WTC11 (cell line): Measurements from ENCODE around the gene SOX5. TPM values are rescaled to one million over a fixed set of nuclear protein-coding genes. Genes with fewer than 3 reads are reported as not detected.

ENCODE experiments used
- ATAC-seq: fragments of 200-7000 bp; cut with Tn5 transposase; 2 replicates; pipeline ENCODE4 v1.10.0; 2021; ENCODE audit warnings: mild to moderate bottlenecking, moderate library complexity
- CTCF ChIA-PET: fragments of 300-600 bp; sonication (Branson Sonifier 250); formaldehyde crosslinking; loops from one replicate; lab custom pipeline; 2021; ENCODE audit warnings: antibody characterized with exemption; lab: Charles Lee
- POLR2A ChIA-PET: fragments of 350-600 bp; sonication (Branson Sonifier 250); formaldehyde crosslinking; loops from one replicate; lab custom pipeline; 2021; ENCODE audit warnings: antibody characterized with exemption; lab: Charles Lee
- DNase-seq: peaks from one replicate; pipeline ENCODE4 v3.0.0; 2021; ENCODE audit warnings: low spot score
- H3K27ac Mint-ChIP-seq: 2 replicates; pipeline ENCODE4 v1.8.0; 2021; ENCODE audit warnings: mixed read lengths
- H3K27me3 Mint-ChIP-seq: 2 replicates; pipeline ENCODE4 v1.8.0; 2021; ENCODE audit warnings: low read depth, mild to moderate bottlenecking, moderate library complexity, mixed read lengths
- H3K36me3 Mint-ChIP-seq: 2 replicates; pipeline ENCODE4 v1.8.0; 2021; ENCODE audit warnings: mixed read lengths
- H3K4me1 Mint-ChIP-seq: 2 replicates; pipeline ENCODE4 v1.8.0; 2022; ENCODE audit warnings: mixed read lengths
- H3K4me3 Mint-ChIP-seq: 2 replicates; pipeline ENCODE4 v1.8.0; 2021; ENCODE audit warnings: mild to moderate bottlenecking, moderate library complexity, mixed read lengths
- H3K9me3 Mint-ChIP-seq: 2 replicates; pipeline ENCODE4 v1.8.0; 2021; ENCODE audit warnings: mixed read lengths
- ARID4B ChIP-seq: sonication (generic); formaldehyde crosslinking; IDR thresholded peaks from 2 replicates; pipeline ENCODE4 v1.8.0; 2023; ENCODE audit warnings: missing genetic modification reagents, mild to moderate bottlenecking, borderline replicate concordance
- CBFB ChIP-seq: sonication (generic); formaldehyde crosslinking; IDR thresholded peaks from 2 replicates; pipeline ENCODE4 v1.8.1; 2022; ENCODE audit warnings: mild to moderate bottlenecking, low read depth, missing genetic modification reagents
- E2F1 ChIP-seq: sonication (generic); formaldehyde crosslinking; IDR thresholded peaks from 2 replicates; pipeline ENCODE4 v1.8.0; 2022; ENCODE audit warnings: mild to moderate bottlenecking, missing genetic modification reagents
- GTF2I ChIP-seq: fragments of 250-450 bp; sonication (Bioruptor Pico); conservative IDR thresholded peaks from 2 replicates; pipeline ENCODE4 v1.4.0; 2021; ENCODE audit warnings: mild to moderate bottlenecking
- HMGA2 ChIP-seq: fragments of 250-450 bp; sonication (Bioruptor Pico); IDR thresholded peaks from 2 replicates; pipeline ENCODE4 v1.4.0; 2021; ENCODE audit warnings: mild to moderate bottlenecking, moderate library complexity
- HMGXB4 ChIP-seq: sonication (generic); formaldehyde crosslinking; IDR thresholded peaks from 2 replicates; pipeline ENCODE4 v1.8.1; 2023; ENCODE audit warnings: mild to moderate bottlenecking, moderate library complexity, missing genetic modification reagents
- JAZF1 ChIP-seq: fragments of 250-450 bp; sonication (Bioruptor Pico); IDR thresholded peaks from 2 replicates; pipeline ENCODE4 v1.9.0; 2021; ENCODE audit warnings: moderate library complexity, mild to moderate bottlenecking, inconsistent platforms
- RELA ChIP-seq: sonication (generic); formaldehyde crosslinking; IDR thresholded peaks from 2 replicates; pipeline ENCODE4 v1.8.1; 2022; ENCODE audit warnings: missing genetic modification reagents, mild to moderate bottlenecking, borderline replicate concordance
- USF2 ChIP-seq: sonication (generic); formaldehyde crosslinking; IDR thresholded peaks from 2 replicates; pipeline ENCODE4 v1.8.1; 2023; ENCODE audit warnings: mild to moderate bottlenecking, missing genetic modification reagents, moderate library complexity
- ZNF317 ChIP-seq: sonication (generic); formaldehyde crosslinking; IDR thresholded peaks from 2 replicates; pipeline ENCODE4 v1.8.1; 2023; ENCODE audit warnings: low read depth, mild to moderate bottlenecking, moderate library complexity, missing genetic modification reagents, borderline replicate concordance
- ZNF425 ChIP-seq: fragments of 250-450 bp; sonication (Bioruptor Pico); conservative IDR thresholded peaks from 2 replicates; pipeline ENCODE4 v1.9.0; 2021; ENCODE audit warnings: mild to moderate bottlenecking
- total RNA-seq: library from RNA; stranded (reverse); gene quantifications from 3 replicates; pipeline ENCODE4 v1.2.3, GENCODE V29; 2021
- TF ChIP-seq, protein P1 (sequence below): sonication (generic); formaldehyde crosslinking; IDR thresholded peaks from 2 replicates; pipeline ENCODE4 v1.8.1; 2022; ENCODE audit warnings: low read depth, missing genetic modification reagents, borderline replicate concordance
- TF ChIP-seq, protein P2 (sequence below): sonication (generic); formaldehyde crosslinking; IDR thresholded peaks from 2 replicates; pipeline ENCODE4 v1.8.0; 2022; ENCODE audit warnings: mild to moderate bottlenecking, missing genetic modification reagents
- TF ChIP-seq, protein P3 (sequence below): fragments of 250-450 bp; sonication (Bioruptor Pico); IDR thresholded peaks from 2 replicates; pipeline ENCODE4 v1.8.0; 2021; ENCODE audit warnings: mild to moderate bottlenecking
- TF ChIP-seq, protein P4 (sequence below): sonication (generic); formaldehyde crosslinking; IDR thresholded peaks from 2 replicates; pipeline ENCODE4 v1.8.1; 2022; ENCODE audit warnings: mild to moderate bottlenecking, moderate library complexity, missing genetic modification reagents

The SOX5 gene
- total RNA-seq, 1 experiment from 2014 or later: 2.3 TPM

DNA sequence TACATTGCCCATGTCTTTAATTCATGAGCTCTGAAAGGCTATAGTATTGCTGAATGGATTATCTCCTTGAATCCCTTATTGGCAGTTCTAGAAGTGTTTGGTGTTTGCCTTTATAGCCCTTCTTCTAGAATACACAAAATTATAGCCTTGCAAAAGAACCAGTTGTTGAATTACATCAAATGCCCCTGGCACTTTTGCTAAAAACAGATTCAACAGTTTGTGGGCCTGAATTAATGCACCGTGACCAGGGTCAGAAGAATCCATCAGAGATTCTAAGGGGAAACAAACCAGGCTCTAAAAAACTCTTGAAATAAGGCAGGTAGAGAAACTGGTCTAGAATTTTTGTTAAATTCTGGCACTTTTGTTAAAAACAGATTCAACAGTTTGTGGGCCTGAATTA is 197.8 kb downstream of the SOX5 start:
- DNase-seq (no peak), ATAC-seq (no peak)
- Mint-ChIP-seq H3K4me3 (no peak overlapping the region), H3K9me3 (peaks cover 9% of the 10 kb centered on the region), H3K36me3 (no peaks in the 10 kb centered on the region; the same call in 1 of the 2 replicates), H3K27ac (peak overlapping the region; percentile 67; the same call in 1 of the 2 replicates), H3K27me3 (no peaks in the 10 kb centered on the region), H3K4me1 (peaks cover 45% of the 10 kb centered on the region)
- ChIA-PET POLR2A (no interaction called here), CTCF (no interaction called here)
- TF ChIP-seq JAZF1: no peak
- no peak for TF ChIP-seq E2F1
- no peak for TF ChIP-seq ZNF425 (CRISPR knock-in tag)
- TF ChIP-seq ZNF317: no peak
- TF ChIP-seq, protein P1, sequence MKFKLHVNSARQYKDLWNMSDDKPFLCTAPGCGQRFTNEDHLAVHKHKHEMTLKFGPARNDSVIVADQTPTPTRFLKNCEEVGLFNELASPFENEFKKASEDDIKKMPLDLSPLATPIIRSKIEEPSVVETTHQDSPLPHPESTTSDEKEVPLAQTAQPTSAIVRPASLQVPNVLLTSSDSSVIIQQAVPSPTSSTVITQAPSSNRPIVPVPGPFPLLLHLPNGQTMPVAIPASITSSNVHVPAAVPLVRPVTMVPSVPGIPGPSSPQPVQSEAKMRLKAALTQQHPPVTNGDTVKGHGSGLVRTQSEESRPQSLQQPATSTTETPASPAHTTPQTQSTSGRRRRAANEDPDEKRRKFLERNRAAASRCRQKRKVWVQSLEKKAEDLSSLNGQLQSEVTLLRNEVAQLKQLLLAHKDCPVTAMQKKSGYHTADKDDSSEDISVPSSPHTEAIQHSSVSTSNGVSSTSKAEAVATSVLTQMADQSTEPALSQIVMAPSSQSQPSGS (CRISPR knock-in tag): no peak

- CTCF ChIA-PET: no interaction called here
- ATAC-seq (no peak), DNase-seq (no peak)
- Mint-ChIP-seq H3K27me3 (no peaks in the 10 kb centered on the region), H3K36me3 (no peaks in the 10 kb centered on the region; the same call in 1 of the 2 replicates), H3K27ac (no peak overlapping the region), H3K4me3 (no peak overlapping the region), H3K9me3 (peaks cover 13% of the 10 kb centered on the region), H3K4me1 (peaks cover 38% of the 10 kb centered on the region)
- POLR2A ChIA-PET: no interaction called here
- no peak for TF ChIP-seq ARID4B
- TF ChIP-seq, protein P2, sequence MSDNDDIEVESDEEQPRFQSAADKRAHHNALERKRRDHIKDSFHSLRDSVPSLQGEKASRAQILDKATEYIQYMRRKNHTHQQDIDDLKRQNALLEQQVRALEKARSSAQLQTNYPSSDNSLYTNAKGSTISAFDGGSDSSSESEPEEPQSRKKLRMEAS: no peak
- TF ChIP-seq JAZF1: no peak
- TF ChIP-seq, protein P3, sequence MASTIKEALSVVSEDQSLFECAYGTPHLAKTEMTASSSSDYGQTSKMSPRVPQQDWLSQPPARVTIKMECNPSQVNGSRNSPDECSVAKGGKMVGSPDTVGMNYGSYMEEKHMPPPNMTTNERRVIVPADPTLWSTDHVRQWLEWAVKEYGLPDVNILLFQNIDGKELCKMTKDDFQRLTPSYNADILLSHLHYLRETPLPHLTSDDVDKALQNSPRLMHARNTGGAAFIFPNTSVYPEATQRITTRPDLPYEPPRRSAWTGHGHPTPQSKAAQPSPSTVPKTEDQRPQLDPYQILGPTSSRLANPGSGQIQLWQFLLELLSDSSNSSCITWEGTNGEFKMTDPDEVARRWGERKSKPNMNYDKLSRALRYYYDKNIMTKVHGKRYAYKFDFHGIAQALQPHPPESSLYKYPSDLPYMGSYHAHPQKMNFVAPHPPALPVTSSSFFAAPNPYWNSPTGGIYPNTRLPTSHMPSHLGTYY (CRISPR knock-in tag): no peak
- TF ChIP-seq GTF2I: no peak
- no peak for TF ChIP-seq RELA (CRISPR knock-in tag)
- TF ChIP-seq CBFB (CRISPR knock-in tag): no peak
- TF ChIP-seq HMGXB4 (CRISPR knock-in tag): no peak
- TF ChIP-seq, protein P4, sequence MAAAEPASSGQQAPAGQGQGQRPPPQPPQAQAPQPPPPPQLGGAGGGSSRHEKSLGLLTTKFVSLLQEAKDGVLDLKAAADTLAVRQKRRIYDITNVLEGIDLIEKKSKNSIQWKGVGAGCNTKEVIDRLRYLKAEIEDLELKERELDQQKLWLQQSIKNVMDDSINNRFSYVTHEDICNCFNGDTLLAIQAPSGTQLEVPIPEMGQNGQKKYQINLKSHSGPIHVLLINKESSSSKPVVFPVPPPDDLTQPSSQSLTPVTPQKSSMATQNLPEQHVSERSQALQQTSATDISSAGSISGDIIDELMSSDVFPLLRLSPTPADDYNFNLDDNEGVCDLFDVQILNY (CRISPR knock-in tag): no peak
- no peak for TF ChIP-seq ZNF425 (CRISPR knock-in tag)
- TF ChIP-seq HMGA2 (CRISPR knock-in tag): no peak
- TF ChIP-seq USF2 (CRISPR knock-in tag): no peak
Measured at GRCh38 chr12:23750923-23751322, 198.5 kb downstream of the SOX5 start.
